Keratinocyte (primary cell): ENCODE results near the gene DENND1A.

Experiments
- CTCF ChIP-seq, 3 experiments: IDR thresholded peaks in 1 of 3; conservative IDR thresholded peaks in 1 of 3; optimal IDR thresholded peaks in 1 of 3; 2 replicates in 2 of 3; 3 replicates in 1 of 3; pipeline versions ENCODE3 to v1.5.1; 2011; ENCODE audit warnings: low read length in 3 of 3, mild to moderate bottlenecking in 3 of 3, moderate library complexity in 2 of 3, control low read depth in 1 of 3, inconsistent platforms in 1 of 3; ENCODE audit not compliant: insufficient read depth in 2 of 3; ENCODE audit errors: extremely low read depth in 1 of 3
- EZH2 ChIP-seq: IDR thresholded peaks from one replicate; pipeline ENCODE4 v1.6.1; 2012; ENCODE audit warnings: inconsistent platforms, mild to moderate bottlenecking, low read length, moderate library complexity

- TF ChIP-seq CTCF (optimal IDR thresholded peaks at IDR 0.05 in 1 of 3, IDR thresholded peaks at IDR 0.05 in 1 of 3, conservative IDR thresholded peaks at IDR 0.05 in 1 of 3; ENCODE audit: extremely low read depth in 1 of 3, insufficient read depth in 2 of 3, low read length in 3 of 3) = no peak
- TF ChIP-seq EZH2 = no peak
Measured at GRCh38 chr9:123347289-123348060, 582.5 kb downstream of the DENND1A start.
